ENCODE data around the gene LEMD2. TPM values are rescaled to one million over a fixed set of nuclear protein-coding genes. Genes with fewer than 3 reads are reported as not detected.
A peak's percentile ranks its signal among the peaks of the same experiment; 100 is the strongest.

Gene LEMD2
- total RNA-seq, 1 donor from 2014 or later = 31.8 TPM

DNA sequence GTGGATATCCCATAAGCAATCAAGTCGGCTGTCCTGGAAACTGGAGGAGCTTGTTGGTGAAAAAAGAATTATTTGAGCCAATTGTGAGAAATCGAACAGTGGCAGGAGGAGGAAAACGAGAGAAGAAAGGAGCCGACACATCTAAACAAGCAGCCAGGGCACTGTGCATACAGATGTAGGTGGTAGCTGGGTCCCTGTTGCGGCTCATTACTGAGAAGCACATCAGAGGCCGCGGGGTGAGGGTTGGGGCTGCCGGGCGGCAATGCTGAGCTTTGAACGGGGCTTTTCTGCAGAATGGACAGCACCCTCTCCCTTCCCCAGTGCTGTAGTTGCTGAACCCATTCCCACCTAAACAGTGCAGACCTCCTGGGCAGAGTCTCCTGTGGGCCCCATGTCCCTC is 4.1 kb upstream of the LEMD2 start:
- no peak for DNase-seq

- DNase-seq = no peak
Observed at GRCh38 chr6:33791620-33792019, 2.7 kb upstream of the LEMD2 start.

- no peak for DNase-seq
Observed at GRCh38 chr6:33790910-33791309, 2.0 kb upstream of the LEMD2 start.

DNA sequence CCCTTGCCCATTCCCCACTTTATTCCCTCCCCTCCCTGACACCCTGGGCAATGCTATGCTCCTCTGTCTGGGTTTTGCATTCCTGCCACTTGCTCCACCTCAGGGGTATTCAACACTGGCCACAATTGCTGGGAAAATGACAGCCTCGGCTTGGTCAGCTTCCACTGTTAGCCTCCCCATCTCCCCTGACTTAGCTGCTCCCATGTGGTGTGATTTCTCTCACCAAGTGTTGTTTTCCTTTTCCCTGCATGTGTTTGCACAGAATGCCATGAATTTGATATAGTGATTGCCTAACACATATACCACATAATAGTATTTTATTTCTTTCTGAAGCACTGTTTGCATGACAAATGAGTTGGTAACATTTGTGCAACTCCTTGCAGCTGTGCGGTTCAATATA is 1.4 kb upstream of the LEMD2 start:
- DNase-seq = no peak

DNA sequence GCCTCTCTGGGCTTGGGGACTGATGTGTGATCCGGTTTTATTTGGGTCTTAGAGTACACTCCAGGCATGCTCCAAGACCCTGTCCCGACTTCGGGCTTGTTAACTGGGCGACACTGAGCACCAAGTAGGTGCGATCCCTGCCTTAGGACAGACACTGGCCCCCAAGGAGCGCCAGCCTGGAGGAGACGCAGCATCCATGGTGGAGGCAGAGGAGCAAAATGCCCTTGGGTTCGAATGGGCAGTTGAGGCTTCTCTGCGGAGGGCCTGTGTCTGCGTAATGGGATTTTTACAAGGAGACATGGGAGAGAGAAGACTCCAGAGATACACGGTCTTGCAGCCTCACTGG is 593 bp upstream of the LEMD2 start:
- no peak for DNase-seq

- peak; percentile 35 for DNase-seq
Observed at GRCh38 chr6:33787954-33788693, 806 bp downstream of the LEMD2 start.

- no peak for DNase-seq
Observed at GRCh38 chr6:33787346-33787953, 1.5 kb downstream of the LEMD2 start.

DNA sequence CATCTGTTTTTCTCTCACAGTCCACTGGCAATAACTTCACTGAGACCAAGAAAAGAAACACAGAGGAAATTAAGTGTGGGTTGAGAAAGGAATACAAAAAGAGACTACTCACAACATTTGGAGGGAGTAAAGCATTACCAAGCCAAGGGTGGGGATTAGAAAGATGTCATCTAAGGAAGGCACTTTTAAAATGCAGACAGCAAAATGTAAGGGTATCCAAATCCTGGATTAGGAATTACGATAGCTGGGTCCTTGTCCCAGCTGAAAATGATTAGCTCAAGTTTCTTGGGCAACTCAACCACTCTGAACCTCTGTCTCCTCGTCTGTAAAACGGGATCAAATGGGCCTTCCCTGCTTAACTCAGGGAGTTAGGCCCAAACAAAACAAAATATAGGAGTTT is 2.2 kb downstream of the LEMD2 start:
- DNase-seq = no peak

- no peak for DNase-seq
Observed at GRCh38 chr6:33785778-33786177, 3.2 kb downstream of the LEMD2 start.

GRCh38 chr6:33784787-33785186 is 4.1 kb downstream of the LEMD2 start:
- DNase-seq = peak; percentile 30

DNA sequence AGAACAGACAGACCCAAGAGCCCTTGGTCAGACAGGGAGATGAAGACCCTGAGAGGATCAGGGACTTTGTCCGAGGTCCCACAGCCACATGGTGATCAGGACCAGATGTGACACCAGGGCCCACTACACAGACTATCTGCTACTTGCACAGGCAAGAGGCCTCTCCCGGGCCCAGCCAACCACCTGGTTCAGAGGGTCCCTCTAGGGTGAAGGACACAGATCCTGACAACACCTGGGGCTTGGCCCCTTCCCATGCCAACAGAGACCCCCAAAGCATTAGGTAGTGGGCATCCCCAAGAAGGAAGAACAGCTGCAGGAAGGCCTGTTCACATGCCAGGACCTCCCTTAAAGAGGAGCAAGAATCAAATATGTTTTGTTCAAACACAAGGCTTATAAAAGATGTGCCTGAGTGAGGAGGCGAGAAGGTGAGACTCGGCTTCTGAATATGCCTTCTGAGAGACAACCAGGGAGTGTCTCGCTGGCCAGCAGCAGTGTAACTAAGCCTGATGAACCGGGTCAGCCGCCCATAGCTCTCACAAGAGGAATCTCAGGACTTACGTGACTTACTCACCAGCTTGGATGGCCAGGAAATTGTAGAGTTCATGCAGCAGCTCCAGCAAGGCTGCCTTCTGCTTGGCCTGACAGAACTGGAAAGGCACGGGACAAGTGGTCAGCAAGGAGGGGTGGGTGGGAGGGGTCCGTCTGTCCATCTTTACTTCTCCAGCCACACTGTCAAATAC is 5.0 kb downstream of the LEMD2 start:
- no peak for DNase-seq

DNA sequence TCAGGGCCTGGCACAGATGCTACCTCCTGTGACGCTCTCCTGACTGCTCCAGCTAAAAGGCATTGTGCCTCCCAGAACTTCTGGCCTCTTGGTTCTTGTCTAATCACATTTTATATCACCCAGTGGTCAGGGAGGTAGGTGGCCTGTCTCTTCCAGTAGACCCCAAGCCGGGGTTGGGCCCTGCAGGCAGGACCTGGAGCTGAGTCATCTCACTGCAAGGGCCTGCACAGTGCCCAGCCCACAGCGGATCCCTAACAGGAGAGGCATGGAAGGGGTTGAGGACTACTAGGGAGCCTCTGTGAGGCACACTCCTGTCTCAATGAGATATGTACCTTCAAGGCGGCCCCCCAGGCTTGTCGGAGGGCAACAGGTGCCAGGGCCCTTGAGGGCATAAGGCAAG is 6.4 kb downstream of the LEMD2 start:
- no peak for DNase-seq

GRCh38 chr6:33781131-33781975 is 7.6 kb downstream of the LEMD2 start:
- DNase-seq = no peak

DNA sequence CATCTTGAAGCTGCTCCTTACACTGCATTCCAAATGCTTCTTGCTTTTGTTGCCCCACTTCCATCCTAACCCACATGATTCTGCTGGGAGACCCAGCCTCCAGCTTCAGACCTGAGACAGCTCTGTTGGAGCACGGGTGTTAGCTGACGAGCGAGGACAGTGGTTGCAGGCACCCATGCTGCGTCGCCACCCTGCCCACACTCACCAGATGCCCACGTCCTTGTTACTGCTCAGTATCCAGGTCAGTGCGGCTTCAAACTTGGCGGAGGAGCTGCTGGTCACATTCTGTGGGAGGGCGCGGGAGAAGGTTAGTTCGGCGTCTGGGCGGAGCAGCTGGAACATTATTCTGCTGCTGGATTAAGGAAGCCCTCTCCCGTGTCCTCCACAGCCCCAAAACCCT is 9.0 kb downstream of the LEMD2 start:
- peak; percentile 29 for DNase-seq

DNA sequence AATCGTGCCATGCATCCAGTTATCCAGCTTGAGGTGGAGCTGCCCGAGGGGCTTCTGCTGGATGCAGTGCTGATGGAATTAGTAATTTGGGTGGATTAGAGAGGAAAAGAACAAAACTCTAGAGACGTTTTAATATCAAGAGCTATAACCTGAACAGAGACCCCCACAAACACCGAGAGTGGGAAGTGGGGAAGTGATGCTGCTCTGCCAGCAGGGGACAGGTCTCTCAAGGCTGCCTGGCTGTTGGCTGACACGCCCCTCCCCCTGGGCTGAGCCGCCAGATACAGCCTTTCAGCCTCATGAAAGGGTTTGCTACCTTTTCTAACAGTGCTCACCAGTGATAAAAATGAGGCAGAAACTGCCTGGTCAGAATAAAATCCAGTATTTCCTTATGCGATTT is 9.6 kb downstream of the LEMD2 start:
- no peak for DNase-seq

GRCh38 chr6:33778444-33779121 is 10.3 kb downstream of the LEMD2 start:
- no peak for DNase-seq

DNA sequence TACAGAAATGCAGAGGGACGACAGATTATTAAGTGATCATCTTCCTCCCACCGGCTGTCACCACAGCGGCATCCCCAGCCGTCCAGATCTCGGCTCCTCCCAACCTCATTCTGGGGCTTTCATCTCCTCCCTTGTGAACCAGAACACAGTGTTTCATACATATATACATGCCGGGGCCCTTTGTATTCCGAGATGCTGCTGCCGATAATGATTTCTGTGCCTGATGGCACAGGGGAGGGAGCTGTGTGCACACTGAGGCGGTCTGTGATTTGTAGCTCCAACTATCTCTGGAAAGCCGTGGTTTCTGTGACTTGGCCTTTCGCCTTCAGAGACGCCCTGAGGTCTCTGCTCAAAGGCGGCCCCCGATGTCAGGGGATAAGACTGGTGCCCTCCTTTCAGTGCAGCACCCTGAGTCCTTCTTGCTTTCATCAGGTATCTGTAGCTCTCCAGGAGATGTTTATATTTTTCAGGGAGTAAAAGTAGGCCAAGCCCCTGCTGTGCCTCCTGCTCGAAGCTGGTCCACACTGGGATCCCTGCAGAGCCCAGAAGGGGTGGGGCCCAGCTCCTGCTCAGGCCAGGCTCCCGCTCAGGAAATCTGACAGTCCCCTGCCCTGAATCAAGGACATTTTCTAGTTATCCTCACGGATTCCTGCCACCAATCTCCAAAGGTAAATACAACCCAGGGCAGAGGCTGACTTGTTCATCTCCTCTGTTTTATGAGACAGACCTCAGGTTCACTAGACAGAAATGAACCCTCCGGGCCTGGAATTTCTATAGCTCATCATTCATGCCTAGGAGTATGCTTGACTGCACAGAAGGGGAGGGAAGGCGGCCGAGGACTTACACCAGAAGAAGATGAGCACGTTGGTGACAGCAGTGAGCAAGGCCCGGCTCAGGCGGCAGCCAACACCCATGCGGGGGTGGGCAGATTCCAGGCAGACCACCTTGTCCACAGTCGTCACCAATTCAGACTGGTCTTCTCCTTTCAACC is 11.2 kb downstream of the LEMD2 start:
- no peak for DNase-seq

- no peak for DNase-seq
Observed at GRCh38 chr6:33776764-33777163, 12.2 kb downstream of the LEMD2 start.

GRCh38 chr6:33776186-33776585 is 12.7 kb downstream of the LEMD2 start:
- DNase-seq = no peak

DNA sequence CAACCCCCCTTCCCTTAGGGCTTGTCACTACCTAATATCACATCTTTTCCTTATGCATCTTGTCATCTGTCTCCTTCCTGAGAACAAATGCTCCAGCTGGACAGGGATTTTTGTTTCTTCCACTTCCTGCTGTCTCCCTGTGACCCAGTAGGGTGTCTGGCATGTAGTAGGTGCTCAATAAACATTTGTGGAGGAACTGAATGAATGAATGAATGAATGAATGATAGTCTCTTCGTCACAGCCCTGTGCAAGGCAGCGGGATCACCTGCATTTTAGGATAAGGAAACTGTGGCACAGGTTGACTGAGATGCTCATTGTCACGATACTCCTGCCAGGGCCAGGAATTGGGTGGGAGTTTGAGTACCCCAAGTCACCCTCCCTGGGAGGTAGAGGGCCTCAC is 14.2 kb downstream of the LEMD2 start:
- no peak for DNase-seq

- no peak for DNase-seq
Observed at GRCh38 chr6:33772902-33773472, 15.9 kb downstream of the LEMD2 start.

All from occipital lobe (tissue), 2 donors.